CD4-positive, alpha-beta T cell treated with Interleukin-1 beta for 1 hour (primary cell): ENCODE data around the gene RGS12.

Experiments
- DNase-seq, 2 donors: peaks; one replicate each; pipeline ENCODE4 v3.0.0-alpha.2; 2020 to 2022

RGS12 gene

GRCh38 chr4:3336382-3337356 lies 43.8 kb downstream of the RGS12 start:
- no peak for DNase-seq

GRCh38 chr4:3337357-3337732 lies 44.5 kb downstream of the RGS12 start:
- DNase-seq: no peak

- no peak for DNase-seq
Measured at GRCh38 chr4:3337811-3338210, 45.0 kb downstream of the RGS12 start.

- DNase-seq: no peak
Measured at GRCh38 chr4:3338321-3338838, 45.6 kb downstream of the RGS12 start.

GRCh38 chr4:3338976-3339531 lies 46.2 kb downstream of the RGS12 start:
- no peak for DNase-seq

GRCh38 chr4:3339577-3339976 lies 46.8 kb downstream of the RGS12 start:
- DNase-seq: no peak

GRCh38 chr4:3340038-3340699 lies 47.3 kb downstream of the RGS12 start:
- no peak for DNase-seq

- no peak for DNase-seq
Measured at GRCh38 chr4:3340700-3341083, 47.9 kb downstream of the RGS12 start.

- no peak for DNase-seq
Measured at GRCh38 chr4:3341760-3342159, 48.9 kb downstream of the RGS12 start.

- DNase-seq: no peak
Measured at GRCh38 chr4:3342182-3342854, 49.5 kb downstream of the RGS12 start.
